HepG2 (cell line): ENCODE data around the gene FBN2. TPM values are rescaled to one million over a fixed set of nuclear protein-coding genes. Genes with fewer than 3 reads are reported as not detected.

ENCODE experiments used
- ATAC-seq: fragments of 200-7000 bp; cut with Tn5 transposase; 3 replicates; pipeline ENCODE4 v1.9.1; 2020; ENCODE audit warnings: mild to moderate bottlenecking, moderate library complexity
- BruUV-seq: library from RNA; stranded (reverse); fragments of 400-500 nt; replicated peaks from 2 replicates; lab custom pipeline; 2021; lab: Mats Ljungman, UMichigan
- CTCF ChIA-PET: fragments of 300-600 bp; formaldehyde crosslinking; extraction: SDS; loops from one replicate; lab custom pipeline; 2021; ENCODE audit warnings: low total read pairs, inconsistent platforms, low intra/inter-chr PET ratio; lab: Yijun Ruan, JAX
- POLR2A ChIA-PET: fragments of 350-600 bp; sonication (Branson Sonifier 250); formaldehyde crosslinking; loops from one replicate; lab custom pipeline; 2020; ENCODE audit warnings: antibody characterized with exemption, inconsistent platforms; lab: Yijun Ruan, JAX
- DNase-seq: peaks from one replicate; pipeline ENCODE4 v3.0.0-alpha.2; 2015; ENCODE audit warnings: low spot score
- FAIRE-seq: peaks from 3 replicates; lab custom pipeline; 2011; peaks lifted over from hg19 to GRCh38; lab: Jason Lieb, UNC
- H2AFZ ChIP-seq: one replicate; pipeline ENCODE4 v1.6.1; 2011; ENCODE audit warnings: low read length, inconsistent platforms
- H3K27ac ChIP-seq: fragments of 300-600 bp; 3 replicates; pipeline ENCODE4 v1.8.0; 2011; ENCODE audit warnings: mixed run types, mild to moderate bottlenecking, mixed read lengths, low read length, inconsistent platforms; ENCODE audit not compliant: insufficient read depth; ENCODE audit errors: extremely low read length
- H3K27me3 ChIP-seq, 2 experiments: fragments of 200-600 bp in 1 of 2; 2 replicates in 1 of 2; 3 replicates in 1 of 2; pipeline versions ENCODE4 v1.6.0 to v1.8.0; 2011; ENCODE audit warnings: low read length in 2 of 2, mild to moderate bottlenecking in 2 of 2, moderate library complexity in 2 of 2, inconsistent platforms in 1 of 2; ENCODE audit not compliant: insufficient read depth in 2 of 2, control insufficient read depth in 1 of 2
- H3K36me3 ChIP-seq, 2 experiments: fragments of 200-600 bp in 1 of 2; replicated peaks in 1 of 2; 2 replicates in 1 of 2; 3 replicates in 1 of 2; pipeline versions ENCODE4 v1.5.1 to v1.8.0; 2011; ENCODE audit warnings: low read length in 2 of 2, inconsistent platforms in 1 of 2; ENCODE audit not compliant: insufficient read depth in 2 of 2, control insufficient read depth in 1 of 2
- H3K4me1 ChIP-seq: 2 replicates; pipeline ENCODE4 v1.5.1; 2012; ENCODE audit warnings: low read length, inconsistent platforms; ENCODE audit not compliant: insufficient read depth
- H3K4me2 ChIP-seq: 2 replicates; pipeline ENCODE4 v1.6.0; 2011; ENCODE audit warnings: low read depth, low read length, inconsistent platforms
- H3K4me3 ChIP-seq, 3 experiments: fragments of 200-600 bp in 1 of 3; sonication (generic), shearing (Covaris generic) in 1 of 3; replicated peaks in 1 of 3; 2 replicates each; pipeline ENCODE4 v1.5.1; 2011 to 2016; ENCODE audit warnings: low read length in 3 of 3, inconsistent platforms in 2 of 3, low read depth in 2 of 3, mild to moderate bottlenecking in 2 of 3, control low read depth in 1 of 3, mixed read lengths in 1 of 3; ENCODE audit not compliant: insufficient read depth in 1 of 3
- H3K79me2 ChIP-seq: one replicate; pipeline ENCODE4 v1.6.1; 2011; ENCODE audit warnings: low read length, inconsistent platforms; ENCODE audit not compliant: insufficient read depth
- H3K9ac ChIP-seq: 2 replicates; pipeline ENCODE4 v1.6.0; 2011; ENCODE audit warnings: mild to moderate bottlenecking, low read depth, low read length, inconsistent platforms; ENCODE audit not compliant: insufficient read depth
- H3K9me3 ChIP-seq: 2 replicates; pipeline ENCODE4 v1.5.1; 2012; ENCODE audit warnings: mild to moderate bottlenecking, low read length
- H4K20me1 ChIP-seq: 2 replicates; pipeline ENCODE4 v1.6.0; 2011; ENCODE audit warnings: inconsistent platforms, mild to moderate bottlenecking, low read length, moderate library complexity; ENCODE audit not compliant: insufficient read depth
- CREM ChIP-seq, 2 experiments: sonication (generic) in 1 of 2; formaldehyde crosslinking in 1 of 2; IDR thresholded peaks; 2 replicates each; pipeline versions ENCODE4 v1.4.0 to v1.6.1; 2016 to 2020; ENCODE audit warnings: antibody characterized with exemption in 1 of 2, mild to moderate bottlenecking in 1 of 2, missing genetic modification reagents in 1 of 2
- DMAP1 ChIP-seq: IDR thresholded peaks from 2 replicates; pipeline ENCODE4 v1.6.1; 2016
- EED ChIP-seq: sonication (generic); formaldehyde crosslinking; IDR thresholded peaks from 2 replicates; pipeline ENCODE4 v1.5.0; 2020; ENCODE audit warnings: mild to moderate bottlenecking, missing genetic modification reagents
- ELF1 ChIP-seq: sonication (generic); formaldehyde crosslinking; IDR thresholded peaks from 2 replicates; pipeline ENCODE4 v1.4.0; 2020; ENCODE audit warnings: missing genetic modification reagents
- JUNB ChIP-seq: sonication (generic); formaldehyde crosslinking; IDR thresholded peaks from 2 replicates; pipeline ENCODE4 v1.8.0; 2022; ENCODE audit warnings: missing genetic modification reagents, mild to moderate bottlenecking, borderline replicate concordance
- RORA ChIP-seq: sonication (generic); formaldehyde crosslinking; IDR thresholded peaks from 2 replicates; pipeline ENCODE4 v1.5.0; 2020; ENCODE audit warnings: mild to moderate bottlenecking, missing genetic modification reagents, moderate library complexity
- SAFB2 ChIP-seq: sonication (generic); formaldehyde crosslinking; IDR thresholded peaks from 2 replicates; pipeline ENCODE4 v1.5.1; 2020; ENCODE audit warnings: missing genetic modification reagents, low read depth, mild to moderate bottlenecking, borderline replicate concordance
- SNAI1 ChIP-seq: sonication (generic); formaldehyde crosslinking; IDR thresholded peaks from 2 replicates; pipeline ENCODE4 v1.5.0; 2020; ENCODE audit warnings: mild to moderate bottlenecking, missing genetic modification reagents, borderline replicate concordance
- SRSF4 ChIP-seq: fragments of 200-400 bp; formaldehyde crosslinking; IDR thresholded peaks from one replicate; pipeline ENCODE4 v1.6.1; 2018; ENCODE audit warnings: mild to moderate bottlenecking, low read depth, low read length, moderate library complexity; ENCODE audit not compliant: poor library complexity, severe bottlenecking
- TCF7 ChIP-seq: sonication (generic); IDR thresholded peaks from 2 replicates; pipeline ENCODE4 v1.6.1; 2016; ENCODE audit warnings: antibody characterized with exemption, low read depth
- WIZ ChIP-seq: sonication (generic); formaldehyde crosslinking; IDR thresholded peaks from 2 replicates; pipeline ENCODE4 v1.5.1; 2020; ENCODE audit warnings: mild to moderate bottlenecking, missing genetic modification reagents
- ZBTB20 ChIP-seq: sonication (generic); formaldehyde crosslinking; IDR thresholded peaks from 2 replicates; pipeline ENCODE4 v1.8.1; 2023; ENCODE audit warnings: missing genetic modification reagents, low read depth, mild to moderate bottlenecking, borderline replicate concordance
- ZNF121 ChIP-seq: sonication (generic); formaldehyde crosslinking; IDR thresholded peaks from 2 replicates; pipeline ENCODE4 v1.5.0; 2020; ENCODE audit warnings: mild to moderate bottlenecking, missing genetic modification reagents
- ZNF224 ChIP-seq: sonication (generic); formaldehyde crosslinking; IDR thresholded peaks from 2 replicates; pipeline ENCODE4 v1.5.0; 2020; ENCODE audit warnings: mild to moderate bottlenecking, missing genetic modification reagents
- ZNF251 ChIP-seq: sonication (generic); formaldehyde crosslinking; IDR thresholded peaks from 2 replicates; pipeline ENCODE4 v1.9.0; 2021; ENCODE audit warnings: mild to moderate bottlenecking, missing genetic modification reagents
- WGBS: methylation state at CpG from one replicate; pipeline ENCODE4 v1.1.6; 2017; ENCODE audit warnings: low lambda C conversion rate; 5-methylcytosine and 5-hydroxymethylcytosine counted together
- in situ Hi-C: cut with HindIII; loops from 2 replicates; pipeline ENCODE4 v1.10.0; 2017; ENCODE audit warnings: low pct_unique_long_range_greater_than_20kb; ENCODE audit not compliant: extremely low pct_ligation_motif_present
- intact Hi-C: fragments of 100-400 bp; cut with micrococcal nuclease; formaldehyde crosslinking; loops from one replicate; pipeline ENCODE4 v1.10.0; 2022; ENCODE audit not compliant: unreplicated experiment
- polyA plus RNA-seq, 8 experiments: library from polyadenylated mRNA; depleted of rRNA in 3 of 8; stranded (reverse) in 7 of 8; unstranded in 1 of 8; fragments of >200 nt; fragmentation: Illumina TruSeq in 4 of 8; extraction: Trizol in 4 of 8; gene quantifications; 2 replicates each; pipeline versions ENCODE4 v1.2.1 to v1.2.3, GENCODE V29; 2011 to 2016; ENCODE audit warnings: low read depth in 4 of 8, missing spikeins in 1 of 8, mixed read lengths in 1 of 8; ENCODE audit not compliant: insufficient read depth in 1 of 8
- total RNA-seq, 5 experiments: library from RNA; depleted of rRNA; stranded (reverse); fragments of >200 nt; fragmentation: Illumina TruSeq; extraction: Trizol; gene quantifications; 2 replicates each; pipeline ENCODE4 v1.2.3, GENCODE V29; 2016; ENCODE audit warnings: low read depth in 1 of 5
- TF ChIP-seq, protein P1 (sequence below): sonication (generic); formaldehyde crosslinking; IDR thresholded peaks from 2 replicates; pipeline ENCODE4 v1.8.0; 2022; ENCODE audit warnings: missing genetic modification reagents, mild to moderate bottlenecking, inconsistent platforms, borderline replicate concordance
- TF ChIP-seq, protein P2 (sequence below): sonication (generic); formaldehyde crosslinking; IDR thresholded peaks from 2 replicates; pipeline ENCODE4 v1.4.0; 2020; ENCODE audit warnings: missing genetic modification reagents, borderline replicate concordance

Gene FBN2
- total and polyA plus RNA-seq, 2 of the 13 experiments (the other 11 are each of a cell fraction or from before 2014, with no cell fraction given): not detected

DNA sequence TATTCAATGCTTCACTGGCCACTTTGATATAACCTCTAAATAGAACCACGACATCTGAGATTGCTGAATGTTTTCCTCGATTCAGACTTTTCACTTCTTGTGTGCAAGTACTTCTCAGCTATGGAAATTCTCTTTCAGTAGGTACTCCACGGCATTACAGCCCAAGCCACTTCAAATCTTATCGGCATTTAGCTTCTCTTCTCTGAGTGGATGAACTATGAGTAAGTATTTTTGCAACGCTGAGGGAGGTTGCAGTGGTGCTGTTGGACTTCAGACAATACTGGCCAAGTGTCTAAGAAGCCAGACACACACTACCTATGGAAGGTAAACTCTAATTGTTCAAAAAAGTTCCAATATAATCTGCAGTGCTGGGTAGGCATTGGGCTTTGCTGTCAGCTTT is 60.1 kb downstream of the FBN2 start:
- FAIRE-seq (no peak), ATAC-seq (no peak), DNase-seq (no peak)
- Histone ChIP-seq H3K27me3 (no peaks in the 10 kb centered on the region), H3K36me3 (no peaks in the 10 kb centered on the region), H3K4me2 (no peak overlapping the region), H2AFZ (no peak overlapping the region), H3K4me1 (no peaks in the 10 kb centered on the region), H3K27ac (no peak overlapping the region), H3K79me2 (no peaks in the 10 kb centered on the region), H3K9me3 (no peaks in the 10 kb centered on the region), H3K4me3 (no peak overlapping the region), H3K9ac (no peak overlapping the region), H4K20me1 (no peaks in the 10 kb centered on the region)
- intact Hi-C loops: no loop called here
- TF ChIP-seq SNAI1 (CRISPR knock-in tag): no peak
- TF ChIP-seq ZNF251: no peak
- TF ChIP-seq, protein P1, sequence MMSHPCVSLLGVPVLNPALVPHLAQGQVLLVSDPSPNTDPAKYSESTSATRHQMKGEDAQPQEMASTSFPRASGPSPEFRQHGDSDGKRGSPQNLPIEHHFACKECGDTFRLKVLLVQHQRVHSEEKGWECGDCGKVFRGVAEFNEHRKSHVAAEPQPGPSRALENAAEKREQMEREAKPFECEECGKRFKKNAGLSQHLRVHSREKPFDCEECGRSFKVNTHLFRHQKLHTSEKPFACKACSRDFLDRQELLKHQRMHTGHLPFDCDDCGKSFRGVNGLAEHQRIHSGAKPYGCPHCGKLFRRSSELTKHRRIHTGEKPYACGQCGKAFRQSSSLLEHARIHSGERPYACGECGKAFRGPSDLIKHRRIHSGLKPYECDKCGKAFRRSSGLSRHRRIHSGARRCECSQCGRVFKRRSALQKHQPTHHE: no peak
- TF ChIP-seq, protein P2, sequence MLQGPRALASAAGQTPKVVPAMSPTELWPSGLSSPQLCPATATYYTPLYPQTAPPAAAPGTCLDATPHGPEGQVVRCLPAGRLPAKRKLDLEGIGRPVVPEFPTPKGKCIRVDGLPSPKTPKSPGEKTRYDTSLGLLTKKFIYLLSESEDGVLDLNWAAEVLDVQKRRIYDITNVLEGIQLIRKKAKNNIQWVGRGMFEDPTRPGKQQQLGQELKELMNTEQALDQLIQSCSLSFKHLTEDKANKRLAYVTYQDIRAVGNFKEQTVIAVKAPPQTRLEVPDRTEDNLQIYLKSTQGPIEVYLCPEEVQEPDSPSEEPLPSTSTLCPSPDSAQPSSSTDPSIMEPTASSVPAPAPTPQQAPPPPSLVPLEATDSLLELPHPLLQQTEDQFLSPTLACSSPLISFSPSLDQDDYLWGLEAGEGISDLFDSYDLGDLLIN (CRISPR knock-in tag): no peak
- TF ChIP-seq ZNF121 (CRISPR knock-in tag): no peak
- no peak for TF ChIP-seq TCF7
- no peak for TF ChIP-seq ELF1 (CRISPR knock-in tag)
- BruUV-seq: no TSS peak
- POLR2A ChIA-PET: no interaction called here
- CTCF ChIA-PET: no interaction called here
- WGBS: 1% methylated on average over 5 of the region's 5 CpGs
- in situ Hi-C loops: no loop called here

DNA sequence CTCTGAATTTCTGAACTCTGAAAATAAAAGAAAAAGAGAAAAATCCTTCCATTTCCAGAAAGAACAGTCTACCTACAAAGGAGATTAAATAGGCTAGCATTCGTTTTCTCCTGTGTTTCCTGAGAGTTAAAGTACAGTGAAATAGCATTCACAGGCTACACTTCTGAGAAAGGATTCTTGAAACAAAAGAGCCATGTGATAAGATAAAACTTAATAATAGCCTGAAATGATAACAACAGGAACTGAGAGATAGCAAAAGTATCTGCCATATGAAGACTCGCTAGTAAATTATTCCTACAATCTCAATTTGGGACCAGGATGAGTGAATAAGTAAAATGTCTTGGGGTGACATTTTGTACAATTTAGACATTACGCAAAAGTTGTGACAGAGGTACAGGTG is 62.4 kb downstream of the FBN2 start:
- Histone ChIP-seq H3K27me3 (no peaks in the 10 kb centered on the region), H2AFZ (no peak overlapping the region), H3K4me3 (no peak overlapping the region), H3K9me3 (no peaks in the 10 kb centered on the region), H3K4me1 (no peaks in the 10 kb centered on the region), H3K9ac (no peak overlapping the region), H3K27ac (no peak overlapping the region), H3K79me2 (no peaks in the 10 kb centered on the region), H3K4me2 (no peak overlapping the region), H4K20me1 (no peaks in the 10 kb centered on the region), H3K36me3 (no peaks in the 10 kb centered on the region)
- BruUV-seq: no TSS peak
- ATAC-seq (no peak), FAIRE-seq (no peak), DNase-seq (no peak)
- ChIA-PET CTCF (no interaction called here), POLR2A (no interaction called here)
- in situ Hi-C loops (no loop called here), intact Hi-C loops (no loop called here)
- WGBS: 21% methylated on average over 3 of the region's 3 CpGs
- TF ChIP-seq EED (no peak), CREM (IDR thresholded peaks at IDR 0.05) (no peak), CREM (CRISPR knock-in tag; IDR thresholded peaks at IDR 0.05) (no peak), WIZ (CRISPR knock-in tag) (no peak), SAFB2 (no peak), ZBTB20 (CRISPR knock-in tag) (no peak), SRSF4 (no peak), RORA (no peak), JUNB (CRISPR knock-in tag) (no peak), DMAP1 (CRISPR knock-in tag) (no peak), ZNF224 (CRISPR knock-in tag) (no peak)
